ENCODE results near the gene LHFPL3. TPM values are rescaled to one million over a fixed set of nuclear protein-coding genes. Genes with fewer than 3 reads are reported as not detected.

LHFPL3 gene
- total and polyA plus RNA-seq, 5 experiments from 2014 or later: not detected

- peaks cover 18 to 40% (median 38%) of the 10 kb centered on the region in 5 donors for H3K27me3 Mint-ChIP-seq
- no peak for DNase-seq
Measured at GRCh38 chr7:104838537-104839299, 510.3 kb downstream of the LHFPL3 start.

GRCh38 chr7:104839842-104840241 lies 511.4 kb downstream of the LHFPL3 start:
- Mint-ChIP-seq H3K36me3 (no peaks in the 10 kb centered on the region), H3K9me3 (no peaks in the 10 kb centered on the region), H3K4me1 (no peaks in the 10 kb centered on the region), H3K4me3 (no peak overlapping the region), H3K27ac (no peak overlapping the region), H3K27me3 (peaks cover 18 to 43% (median 33%) of the 10 kb centered on the region in 5 donors)
- POLR2A ChIA-PET: no interaction called here
- DNase-seq (no peak), ATAC-seq (no peak)

More at GRCh38 chr7:104838537-104839299, 510.3 kb downstream of the LHFPL3 start:
- no peak overlapping the region for H3K27ac Mint-ChIP-seq
- no peaks in the 10 kb centered on the region for H3K36me3 Mint-ChIP-seq
- POLR2A ChIA-PET: no interaction called here
- H3K4me1 Mint-ChIP-seq: no peaks in the 10 kb centered on the region
- H3K4me3 Mint-ChIP-seq: no peak overlapping the region
- ATAC-seq: no peak
- H3K9me3 Mint-ChIP-seq: no peaks in the 10 kb centered on the region

GRCh38 chr7:104841798-104842197 lies 513.4 kb downstream of the LHFPL3 start:
- no peak overlapping the region for H3K27ac Mint-ChIP-seq
- POLR2A ChIA-PET: no interaction called here

GRCh38 chr7:104843198-104843597 lies 514.8 kb downstream of the LHFPL3 start:
- Mint-ChIP-seq H3K36me3 (no peaks in the 10 kb centered on the region), H3K27ac (no peak overlapping the region), H3K27me3 (peaks cover 16 to 41% (median 37%) of the 10 kb centered on the region in 5 donors), H3K9me3 (no peaks in the 10 kb centered on the region), H3K4me1 (no peaks in the 10 kb centered on the region), H3K4me3 (no peak overlapping the region)
- DNase-seq (no peak), ATAC-seq (no peak)
- POLR2A ChIA-PET: no interaction called here

More at GRCh38 chr7:104841798-104842197, 513.4 kb downstream of the LHFPL3 start:
- ATAC-seq: no peak
- peaks cover 17 to 40% (median 32%) of the 10 kb centered on the region in 5 donors for H3K27me3 Mint-ChIP-seq
- no peaks in the 10 kb centered on the region for H3K36me3 Mint-ChIP-seq
- no peak overlapping the region for H3K4me3 Mint-ChIP-seq
- H3K9me3 Mint-ChIP-seq: no peaks in the 10 kb centered on the region
- H3K4me1 Mint-ChIP-seq: no peaks in the 10 kb centered on the region
- DNase-seq: no peak

- Mint-ChIP-seq H3K4me3 (no peak overlapping the region), H3K4me1 (peaks cover 0 to 3% (median 0%) of the 10 kb centered on the region in 4 donors), H3K27ac (no peak overlapping the region), H3K36me3 (no peaks in the 10 kb centered on the region), H3K27me3 (peaks cover 16 to 40% (median 35%) of the 10 kb centered on the region in 5 donors), H3K9me3 (no peaks in the 10 kb centered on the region)
- ATAC-seq (no peak), DNase-seq (no peak)
- POLR2A ChIA-PET: no interaction called here
Measured at GRCh38 chr7:104845557-104845956, 517.2 kb downstream of the LHFPL3 start.

- no peaks in the 10 kb centered on the region for H3K36me3 Mint-ChIP-seq
- no peak overlapping the region for H3K4me3 Mint-ChIP-seq
- no peak overlapping the region for H3K27ac Mint-ChIP-seq
- POLR2A ChIA-PET: no interaction called here
- H3K4me1 Mint-ChIP-seq: peaks cover 0 to 3% (median 0%) of the 10 kb centered on the region in 4 donors
- no peaks in the 10 kb centered on the region for H3K9me3 Mint-ChIP-seq
- H3K27me3 Mint-ChIP-seq: peaks cover 11 to 33% (median 23%) of the 10 kb centered on the region in 5 donors
- DNase-seq (no peak), ATAC-seq (no peak)
Measured at GRCh38 chr7:104846731-104847130, 518.3 kb downstream of the LHFPL3 start.

- Mint-ChIP-seq H3K9me3 (no peaks in the 10 kb centered on the region), H3K27ac (peak overlapping the region in 1 of 10 donors; percentile 9), H3K4me3 (no peak overlapping the region), H3K36me3 (no peaks in the 10 kb centered on the region), H3K4me1 (peaks cover 0 to 3% (median 0%) of the 10 kb centered on the region in 4 donors), H3K27me3 (peaks cover 5 to 22% (median 18%) of the 10 kb centered on the region in 5 donors)
- POLR2A ChIA-PET: no interaction called here
- ATAC-seq (peak in 1 of 2 donors; percentile 54), DNase-seq (peak; percentile 17 to 66 (median 44))
Measured at GRCh38 chr7:104848138-104848990, 520.0 kb downstream of the LHFPL3 start.

- POLR2A ChIA-PET: no interaction called here
- H3K27ac Mint-ChIP-seq: no peak overlapping the region
Measured at GRCh38 chr7:104850374-104850773, 522.0 kb downstream of the LHFPL3 start.

GRCh38 chr7:104851268-104851667 lies 522.9 kb downstream of the LHFPL3 start:
- Mint-ChIP-seq H3K4me3 (no peak overlapping the region), H3K27ac (no peak overlapping the region), H3K27me3 (peaks cover 0 to 8% (median 5%) of the 10 kb centered on the region in 5 donors), H3K4me1 (peaks cover 0 to 3% (median 0%) of the 10 kb centered on the region in 4 donors), H3K9me3 (no peaks in the 10 kb centered on the region), H3K36me3 (no peaks in the 10 kb centered on the region)
- no peak for DNase-seq
- POLR2A ChIA-PET: no interaction called here
- ATAC-seq: no peak

More at GRCh38 chr7:104850374-104850773, 522.0 kb downstream of the LHFPL3 start:
- no peak overlapping the region for H3K4me3 Mint-ChIP-seq
- H3K9me3 Mint-ChIP-seq: no peaks in the 10 kb centered on the region
- no peak for ATAC-seq
- peaks cover 0 to 3% (median 0%) of the 10 kb centered on the region in 4 donors for H3K4me1 Mint-ChIP-seq
- no peaks in the 10 kb centered on the region for H3K36me3 Mint-ChIP-seq
- peaks cover 4 to 12% (median 9%) of the 10 kb centered on the region in 5 donors for H3K27me3 Mint-ChIP-seq
- no peak for DNase-seq

- H3K36me3 Mint-ChIP-seq: no peaks in the 10 kb centered on the region
- H3K4me3 Mint-ChIP-seq: no peak overlapping the region
- peaks cover 0 to 8% (median 5%) of the 10 kb centered on the region in 5 donors for H3K27me3 Mint-ChIP-seq
- POLR2A ChIA-PET: no interaction called here
- H3K27ac Mint-ChIP-seq: peak overlapping the region in 1 of 10 donors; percentile 43
- no peak for ATAC-seq
- no peaks in the 10 kb centered on the region for H3K9me3 Mint-ChIP-seq
- DNase-seq: no peak
- peaks cover 0 to 8% (median 6%) of the 10 kb centered on the region in 4 donors for H3K4me1 Mint-ChIP-seq
Measured at GRCh38 chr7:104852386-104852785, 524.0 kb downstream of the LHFPL3 start.

- Mint-ChIP-seq H3K27me3 (no peaks in the 10 kb centered on the region), H3K27ac (peak overlapping the region in 2 of 10 donors; percentile 6 to 63), H3K9me3 (no peaks in the 10 kb centered on the region), H3K36me3 (no peaks in the 10 kb centered on the region), H3K4me3 (no peak overlapping the region), H3K4me1 (peaks cover 10 to 23% (median 18%) of the 10 kb centered on the region in 4 donors)
- no peak for ATAC-seq
- POLR2A ChIA-PET: no interaction called here
- DNase-seq: no peak
Measured at GRCh38 chr7:104855861-104856260, 527.5 kb downstream of the LHFPL3 start.

GRCh38 chr7:104857458-104858425 lies 529.3 kb downstream of the LHFPL3 start:
- DNase-seq (peak in 3 of 10 donors; percentile 9 to 40 (median 35)), ATAC-seq (peak; percentile 78 to 87)
- peak overlapping the region; percentile 61 to 96 (median 87) for H3K27ac Mint-ChIP-seq
- H3K36me3 Mint-ChIP-seq: no peaks in the 10 kb centered on the region
- H3K27me3 Mint-ChIP-seq: peaks cover 0 to 2% (median 0%) of the 10 kb centered on the region in 5 donors
- no peaks in the 10 kb centered on the region for H3K9me3 Mint-ChIP-seq
- POLR2A ChIA-PET: no interaction called here
- H3K4me1 Mint-ChIP-seq: peaks cover 10 to 23% (median 18%) of the 10 kb centered on the region in 4 donors
- H3K4me3 Mint-ChIP-seq: peak overlapping the region; percentile 30 to 83 (median 50)

All from naive thymus-derived CD8-positive, alpha-beta T cell (primary cell).